HepG2 (cell line): Measurements from ENCODE around the gene KCTD6. TPM values are rescaled to one million over a fixed set of nuclear protein-coding genes. Genes with fewer than 3 reads are reported as not detected.
A peak's percentile ranks its signal among the peaks of the same experiment; 100 is the strongest.

ENCODE experiments used
- ATAC-seq: fragments of 200-7000 bp; cut with Tn5 transposase; 3 replicates; pipeline ENCODE4 v1.9.1; 2020; ENCODE audit warnings: mild to moderate bottlenecking, moderate library complexity
- BruUV-seq: library from RNA; stranded (reverse); fragments of 400-500 nt; replicated peaks from 2 replicates; lab custom pipeline; 2021; lab: Mats Ljungman, UMichigan
- CTCF ChIA-PET: fragments of 300-600 bp; formaldehyde crosslinking; extraction: SDS; loops from one replicate; lab custom pipeline; 2021; ENCODE audit warnings: low total read pairs, inconsistent platforms, low intra/inter-chr PET ratio; lab: Yijun Ruan, JAX
- POLR2A ChIA-PET: fragments of 350-600 bp; sonication (Branson Sonifier 250); formaldehyde crosslinking; loops from one replicate; lab custom pipeline; 2020; ENCODE audit warnings: antibody characterized with exemption, inconsistent platforms; lab: Yijun Ruan, JAX
- DNase-seq: peaks from one replicate; pipeline ENCODE4 v3.0.0-alpha.2; 2015; ENCODE audit warnings: low spot score
- FAIRE-seq: peaks from 3 replicates; lab custom pipeline; 2011; peaks lifted over from hg19 to GRCh38; lab: Jason Lieb, UNC
- H2AFZ ChIP-seq: one replicate; pipeline ENCODE4 v1.6.1; 2011; ENCODE audit warnings: low read length, inconsistent platforms
- H3K27ac ChIP-seq: fragments of 300-600 bp; 3 replicates; pipeline ENCODE4 v1.8.0; 2011; ENCODE audit warnings: mixed run types, mild to moderate bottlenecking, mixed read lengths, low read length, inconsistent platforms; ENCODE audit not compliant: insufficient read depth; ENCODE audit errors: extremely low read length
- H3K27me3 ChIP-seq, 2 experiments: fragments of 200-600 bp in 1 of 2; 2 replicates in 1 of 2; 3 replicates in 1 of 2; pipeline versions ENCODE4 v1.6.0 to v1.8.0; 2011; ENCODE audit warnings: low read length in 2 of 2, mild to moderate bottlenecking in 2 of 2, moderate library complexity in 2 of 2, inconsistent platforms in 1 of 2; ENCODE audit not compliant: insufficient read depth in 2 of 2, control insufficient read depth in 1 of 2
- H3K36me3 ChIP-seq, 2 experiments: fragments of 200-600 bp in 1 of 2; replicated peaks in 1 of 2; 2 replicates in 1 of 2; 3 replicates in 1 of 2; pipeline versions ENCODE4 v1.5.1 to v1.8.0; 2011; ENCODE audit warnings: low read length in 2 of 2, inconsistent platforms in 1 of 2; ENCODE audit not compliant: insufficient read depth in 2 of 2, control insufficient read depth in 1 of 2
- H3K4me1 ChIP-seq: 2 replicates; pipeline ENCODE4 v1.5.1; 2012; ENCODE audit warnings: low read length, inconsistent platforms; ENCODE audit not compliant: insufficient read depth
- H3K4me2 ChIP-seq: 2 replicates; pipeline ENCODE4 v1.6.0; 2011; ENCODE audit warnings: low read depth, low read length, inconsistent platforms
- H3K4me3 ChIP-seq, 3 experiments: fragments of 200-600 bp in 1 of 3; sonication (generic), shearing (Covaris generic) in 1 of 3; replicated peaks in 1 of 3; 2 replicates each; pipeline ENCODE4 v1.5.1; 2011 to 2016; ENCODE audit warnings: low read length in 3 of 3, inconsistent platforms in 2 of 3, low read depth in 2 of 3, mild to moderate bottlenecking in 2 of 3, control low read depth in 1 of 3, mixed read lengths in 1 of 3; ENCODE audit not compliant: insufficient read depth in 1 of 3
- H3K79me2 ChIP-seq: one replicate; pipeline ENCODE4 v1.6.1; 2011; ENCODE audit warnings: low read length, inconsistent platforms; ENCODE audit not compliant: insufficient read depth
- H3K9ac ChIP-seq: 2 replicates; pipeline ENCODE4 v1.6.0; 2011; ENCODE audit warnings: mild to moderate bottlenecking, low read depth, low read length, inconsistent platforms; ENCODE audit not compliant: insufficient read depth
- H3K9me3 ChIP-seq: 2 replicates; pipeline ENCODE4 v1.5.1; 2012; ENCODE audit warnings: mild to moderate bottlenecking, low read length
- H4K20me1 ChIP-seq: 2 replicates; pipeline ENCODE4 v1.6.0; 2011; ENCODE audit warnings: inconsistent platforms, mild to moderate bottlenecking, low read length, moderate library complexity; ENCODE audit not compliant: insufficient read depth
- CEBPB ChIP-seq: IDR thresholded peaks from 2 replicates; pipeline ENCODE4 v1.6.1; 2011; ENCODE audit warnings: low read depth, low read length, improper control_type of control experiment, borderline replicate concordance
- FOXO1 ChIP-seq: sonication (generic); formaldehyde crosslinking; IDR thresholded peaks from 2 replicates; pipeline ENCODE4 v1.4.0; 2020; ENCODE audit warnings: missing genetic modification reagents
- KDM3A ChIP-seq: IDR thresholded peaks from 2 replicates; pipeline ENCODE4 v1.6.1; 2018; ENCODE audit warnings: low read depth, missing compliant biosample characterization
- KMT2A ChIP-seq: sonication (generic); formaldehyde crosslinking; IDR thresholded peaks from 2 replicates; pipeline ENCODE4 v1.4.0; 2020; ENCODE audit warnings: missing genetic modification reagents
- MXD4 ChIP-seq: IDR thresholded peaks from 2 replicates; pipeline ENCODE4 v1.6.1; 2016; ENCODE audit warnings: mild to moderate bottlenecking, missing biosample characterization, missing genetic modification reagents
- NR1H2 ChIP-seq: sonication (generic); formaldehyde crosslinking; IDR thresholded peaks from 2 replicates; pipeline ENCODE4 v1.8.1; 2022; ENCODE audit warnings: low read depth, missing genetic modification reagents, borderline replicate concordance
- REXO4 ChIP-seq: sonication (generic); formaldehyde crosslinking; IDR thresholded peaks from 2 replicates; pipeline ENCODE4 v1.8.0; 2022; ENCODE audit warnings: missing genetic modification reagents, mild to moderate bottlenecking, borderline replicate concordance
- SAP130 ChIP-seq: IDR thresholded peaks from 2 replicates; pipeline ENCODE4 v1.6.1; 2016; ENCODE audit warnings: low read depth
- YEATS4 ChIP-seq: sonication (generic); formaldehyde crosslinking; IDR thresholded peaks from 2 replicates; pipeline ENCODE4 v1.4.0; 2020; ENCODE audit warnings: missing genetic modification reagents, borderline replicate concordance
- ZFY ChIP-seq: sonication (generic); formaldehyde crosslinking; IDR thresholded peaks from 2 replicates; pipeline ENCODE4 v1.4.0; 2020; ENCODE audit warnings: missing genetic modification reagents
- ZNF629 ChIP-seq: sonication (generic); formaldehyde crosslinking; conservative IDR thresholded peaks from 2 replicates; pipeline ENCODE4 v1.5.0; 2020; ENCODE audit warnings: missing genetic modification reagents
- ZNF761 ChIP-seq: sonication (generic); formaldehyde crosslinking; conservative IDR thresholded peaks from 2 replicates; pipeline ENCODE4 v1.4.0; 2020; ENCODE audit warnings: mild to moderate bottlenecking, missing genetic modification reagents
- WGBS: methylation state at CpG from one replicate; pipeline ENCODE4 v1.1.6; 2017; ENCODE audit warnings: low lambda C conversion rate; 5-methylcytosine and 5-hydroxymethylcytosine counted together
- in situ Hi-C: cut with HindIII; loops from 2 replicates; pipeline ENCODE4 v1.10.0; 2017; ENCODE audit warnings: low pct_unique_long_range_greater_than_20kb; ENCODE audit not compliant: extremely low pct_ligation_motif_present
- intact Hi-C: fragments of 100-400 bp; cut with micrococcal nuclease; formaldehyde crosslinking; loops from one replicate; pipeline ENCODE4 v1.10.0; 2022; ENCODE audit not compliant: unreplicated experiment
- polyA plus RNA-seq, 8 experiments: library from polyadenylated mRNA; depleted of rRNA in 3 of 8; stranded (reverse) in 7 of 8; unstranded in 1 of 8; fragments of >200 nt; fragmentation: Illumina TruSeq in 4 of 8; extraction: Trizol in 4 of 8; gene quantifications; 2 replicates each; pipeline versions ENCODE4 v1.2.1 to v1.2.3, GENCODE V29; 2011 to 2016; ENCODE audit warnings: low read depth in 4 of 8, missing spikeins in 1 of 8, mixed read lengths in 1 of 8; ENCODE audit not compliant: insufficient read depth in 1 of 8
- total RNA-seq, 5 experiments: library from RNA; depleted of rRNA; stranded (reverse); fragments of >200 nt; fragmentation: Illumina TruSeq; extraction: Trizol; gene quantifications; 2 replicates each; pipeline ENCODE4 v1.2.3, GENCODE V29; 2016; ENCODE audit warnings: low read depth in 1 of 5
- TF ChIP-seq, protein P1 (sequence below): sonication (generic); formaldehyde crosslinking; IDR thresholded peaks from 2 replicates; pipeline ENCODE4 v1.4.0; 2020; ENCODE audit warnings: missing genetic modification reagents, mild to moderate bottlenecking, borderline replicate concordance
- TF ChIP-seq, protein P2 (sequence below): sonication (generic); formaldehyde crosslinking; IDR thresholded peaks from 2 replicates; pipeline ENCODE4 v1.5.1; 2020; ENCODE audit warnings: mild to moderate bottlenecking, missing genetic modification reagents, moderate library complexity
- TF ChIP-seq, protein P3 (sequence below): sonication (generic); formaldehyde crosslinking; IDR thresholded peaks from 2 replicates; pipeline ENCODE4 v1.4.0; 2020; ENCODE audit warnings: missing genetic modification reagents

KCTD6 gene
- total and polyA plus RNA-seq, 2 of the 13 experiments (the other 11 are each of a cell fraction or from before 2014, with no cell fraction given), result 13.4 to 14.2 TPM

DNA sequence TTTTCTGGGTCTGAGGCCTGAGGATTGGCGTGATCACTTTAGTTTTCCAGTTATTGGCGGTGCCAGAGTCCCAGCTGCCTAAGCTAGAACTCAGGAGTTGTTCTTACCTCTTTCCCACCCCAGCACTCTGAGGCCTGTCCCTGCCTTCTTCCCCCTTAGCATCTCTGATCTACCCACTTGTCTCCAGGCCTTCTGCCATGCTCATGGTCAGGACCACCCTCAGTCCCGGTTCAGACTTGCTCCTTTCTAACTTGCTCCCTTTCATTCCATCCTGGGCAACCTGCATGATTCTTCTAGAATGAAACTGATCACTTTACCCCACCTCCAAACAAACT is 29.4 kb downstream of the KCTD6 start (continued):
- TF ChIP-seq, protein P1, sequence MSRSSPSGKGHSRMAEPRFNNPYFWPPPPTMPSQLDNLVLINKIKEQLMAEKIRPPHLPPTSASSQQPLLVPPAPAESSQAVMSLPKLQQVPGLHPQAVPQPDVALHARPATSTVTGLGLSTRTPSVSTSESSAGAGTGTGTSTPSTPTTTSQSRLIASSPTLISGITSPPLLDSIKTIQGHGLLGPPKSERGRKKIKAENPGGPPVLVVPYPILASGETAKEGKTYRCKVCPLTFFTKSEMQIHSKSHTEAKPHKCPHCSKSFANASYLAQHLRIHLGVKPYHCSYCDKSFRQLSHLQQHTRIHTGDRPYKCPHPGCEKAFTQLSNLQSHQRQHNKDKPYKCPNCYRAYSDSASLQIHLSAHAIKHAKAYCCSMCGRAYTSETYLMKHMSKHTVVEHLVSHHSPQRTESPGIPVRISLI, result no peak
- TF ChIP-seq ZNF761 (CRISPR knock-in tag) (no peak), NR1H2 (0 out of 2 replicates have a peak, but pooled peaks have one; percentile 70), REXO4 (CRISPR knock-in tag) (no peak), KMT2A (CRISPR knock-in tag) (no peak), MXD4 (CRISPR knock-in tag) (0 out of 2 replicates have a peak, but pooled peaks have one; percentile 9)

DNA sequence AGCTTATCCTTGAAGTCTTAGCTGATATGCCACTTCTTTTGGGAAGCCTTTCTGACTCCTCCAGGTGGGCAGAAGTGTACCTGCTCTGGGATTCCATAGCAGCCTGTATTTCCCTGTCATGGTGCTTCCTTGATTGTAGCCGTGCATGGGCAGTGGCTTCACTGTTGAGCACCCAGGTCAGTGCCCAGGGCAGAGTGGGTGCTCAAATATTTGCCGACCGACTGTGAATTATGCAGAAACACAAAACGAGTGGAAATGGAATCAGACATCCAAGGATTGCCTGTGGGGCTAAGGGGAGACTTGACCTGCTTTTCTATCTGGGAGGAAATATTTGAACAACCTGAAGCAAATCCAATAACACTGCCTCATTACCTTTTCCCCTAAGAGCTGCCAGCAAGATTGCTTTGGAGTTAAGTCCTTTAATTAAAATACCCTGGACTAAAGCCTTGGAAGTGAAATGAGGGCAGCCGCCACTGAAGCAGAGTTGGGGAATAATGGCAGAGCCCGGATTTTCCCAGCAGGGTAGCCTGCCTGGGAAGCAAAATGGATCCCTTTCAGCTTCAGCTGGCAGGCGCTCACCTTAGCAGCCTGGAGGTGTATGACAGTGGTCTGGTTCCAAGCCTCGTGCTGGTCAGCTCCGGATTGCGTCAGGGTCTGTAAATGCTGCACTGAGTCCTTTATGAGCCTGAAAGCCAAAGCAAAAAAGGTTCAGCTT is 30.2 kb downstream of the KCTD6 start:
- ATAC-seq (no peak), DNase-seq (peak; percentile 46), FAIRE-seq (no peak)
- in situ Hi-C loops (no loop called here), intact Hi-C loops (loop anchor here (2.0 kb wide), 2 partner anchors 59 to 89 kb away; partner anchors contain the start of gene PDHB)
- 74% methylated on average over 8 of the region's 10 CpGs for WGBS
- Histone ChIP-seq H2AFZ (no peak overlapping the region), H4K20me1 (no peaks in the 10 kb centered on the region), H3K79me2 (no peaks in the 10 kb centered on the region), H3K27me3 (no peaks in the 10 kb centered on the region), H3K4me1 (peaks cover 100% of the 10 kb centered on the region), H3K4me3 (no peak overlapping the region), H3K36me3 (peaks cover 4 to 6% of the 10 kb centered on the region in 2 experiments; a peak in 4 of 5 replicates), H3K9ac (no peak overlapping the region), H3K27ac (peak overlapping the region; percentile 88), H3K4me2 (0 out of 2 replicates have a peak overlapping the region, but pooled peaks have one; percentile 52), H3K9me3 (no peaks in the 10 kb centered on the region)
- CTCF ChIA-PET, result no interaction called here
- POLR2A ChIA-PET, result interaction anchor here (1.2 to 1.6 kb wide), 5 partner anchors 9 to 52 kb away, joined by 3 to 6 read pairs (median 3); partner anchors contain the start of gene ACOX2
- BruUV-seq, result no TSS peak
- no peak for TF ChIP-seq FOXO1 (CRISPR knock-in tag)
- TF ChIP-seq, protein P2, sequence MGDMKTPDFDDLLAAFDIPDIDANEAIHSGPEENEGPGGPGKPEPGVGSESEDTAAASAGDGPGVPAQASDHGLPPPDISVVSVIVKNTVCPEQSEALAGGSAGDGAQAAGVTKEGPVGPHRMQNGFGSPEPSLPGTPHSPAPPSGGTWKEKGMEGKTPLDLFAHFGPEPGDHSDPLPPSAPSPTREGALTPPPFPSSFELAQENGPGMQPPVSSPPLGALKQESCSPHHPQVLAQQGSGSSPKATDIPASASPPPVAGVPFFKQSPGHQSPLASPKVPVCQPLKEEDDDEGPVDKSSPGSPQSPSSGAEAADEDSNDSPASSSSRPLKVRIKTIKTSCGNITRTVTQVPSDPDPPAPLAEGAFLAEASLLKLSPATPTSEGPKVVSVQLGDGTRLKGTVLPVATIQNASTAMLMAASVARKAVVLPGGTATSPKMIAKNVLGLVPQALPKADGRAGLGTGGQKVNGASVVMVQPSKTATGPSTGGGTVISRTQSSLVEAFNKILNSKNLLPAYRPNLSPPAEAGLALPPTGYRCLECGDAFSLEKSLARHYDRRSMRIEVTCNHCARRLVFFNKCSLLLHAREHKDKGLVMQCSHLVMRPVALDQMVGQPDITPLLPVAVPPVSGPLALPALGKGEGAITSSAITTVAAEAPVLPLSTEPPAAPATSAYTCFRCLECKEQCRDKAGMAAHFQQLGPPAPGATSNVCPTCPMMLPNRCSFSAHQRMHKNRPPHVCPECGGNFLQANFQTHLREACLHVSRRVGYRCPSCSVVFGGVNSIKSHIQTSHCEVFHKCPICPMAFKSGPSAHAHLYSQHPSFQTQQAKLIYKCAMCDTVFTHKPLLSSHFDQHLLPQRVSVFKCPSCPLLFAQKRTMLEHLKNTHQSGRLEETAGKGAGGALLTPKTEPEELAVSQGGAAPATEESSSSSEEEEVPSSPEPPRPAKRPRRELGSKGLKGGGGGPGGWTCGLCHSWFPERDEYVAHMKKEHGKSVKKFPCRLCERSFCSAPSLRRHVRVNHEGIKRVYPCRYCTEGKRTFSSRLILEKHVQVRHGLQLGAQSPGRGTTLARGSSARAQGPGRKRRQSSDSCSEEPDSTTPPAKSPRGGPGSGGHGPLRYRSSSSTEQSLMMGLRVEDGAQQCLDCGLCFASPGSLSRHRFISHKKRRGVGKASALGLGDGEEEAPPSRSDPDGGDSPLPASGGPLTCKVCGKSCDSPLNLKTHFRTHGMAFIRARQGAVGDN (CRISPR knock-in tag), result peak; percentile 73
- TF ChIP-seq KDM3A (CRISPR knock-in tag), result 0 out of 2 replicates have a peak, but pooled peaks have one; percentile 10
- TF ChIP-seq ZFY (CRISPR knock-in tag), result peak; percentile 14; the same call in 1 of the 2 replicates
- peak; percentile 70; the same call in 1 of the 2 replicates for TF ChIP-seq CEBPB
- 0 out of 2 replicates have a peak, but pooled peaks have one; percentile 42 for TF ChIP-seq YEATS4 (CRISPR knock-in tag)
- TF ChIP-seq, protein P3, sequence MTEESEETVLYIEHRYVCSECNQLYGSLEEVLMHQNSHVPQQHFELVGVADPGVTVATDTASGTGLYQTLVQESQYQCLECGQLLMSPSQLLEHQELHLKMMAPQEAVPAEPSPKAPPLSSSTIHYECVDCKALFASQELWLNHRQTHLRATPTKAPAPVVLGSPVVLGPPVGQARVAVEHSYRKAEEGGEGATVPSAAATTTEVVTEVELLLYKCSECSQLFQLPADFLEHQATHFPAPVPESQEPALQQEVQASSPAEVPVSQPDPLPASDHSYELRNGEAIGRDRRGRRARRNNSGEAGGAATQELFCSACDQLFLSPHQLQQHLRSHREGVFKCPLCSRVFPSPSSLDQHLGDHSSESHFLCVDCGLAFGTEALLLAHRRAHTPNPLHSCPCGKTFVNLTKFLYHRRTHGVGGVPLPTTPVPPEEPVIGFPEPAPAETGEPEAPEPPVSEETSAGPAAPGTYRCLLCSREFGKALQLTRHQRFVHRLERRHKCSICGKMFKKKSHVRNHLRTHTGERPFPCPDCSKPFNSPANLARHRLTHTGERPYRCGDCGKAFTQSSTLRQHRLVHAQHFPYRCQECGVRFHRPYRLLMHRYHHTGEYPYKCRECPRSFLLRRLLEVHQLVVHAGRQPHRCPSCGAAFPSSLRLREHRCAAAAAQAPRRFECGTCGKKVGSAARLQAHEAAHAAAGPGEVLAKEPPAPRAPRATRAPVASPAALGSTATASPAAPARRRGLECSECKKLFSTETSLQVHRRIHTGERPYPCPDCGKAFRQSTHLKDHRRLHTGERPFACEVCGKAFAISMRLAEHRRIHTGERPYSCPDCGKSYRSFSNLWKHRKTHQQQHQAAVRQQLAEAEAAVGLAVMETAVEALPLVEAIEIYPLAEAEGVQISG (CRISPR knock-in tag), result 0 out of 2 replicates have a peak, but pooled peaks have one; percentile 2
- TF ChIP-seq ZNF629 (CRISPR knock-in tag), result 0 out of 2 replicates have a peak, but pooled peaks have one; percentile 9
- TF ChIP-seq SAP130 (CRISPR knock-in tag), result peak; percentile 24; the same call in 1 of the 2 replicates
